Activated CD4-positive, CD25-positive, alpha-beta regulatory T cell treated with anti-CD3 and anti-CD28 coated beads, Interleukin-2, amount 50 U/mL, for 16 hours (primary cell): ENCODE data around the gene TWF1.
"Not testable (repeated sequence)": the region's sequence is repeated elsewhere in the genome, so short reads cannot be mapped to it uniquely, and the experiment has no call there.

Experiments used
- DNase-seq: peaks from one replicate; pipeline ENCODE4 v3.0.0-alpha.2; 2020; ENCODE audit warnings: low read depth, low spot score

TWF1 gene

GRCh38 chr12:43805149-43805859 lies 813 bp downstream of the TWF1 start:
- no peak for DNase-seq

DNA sequence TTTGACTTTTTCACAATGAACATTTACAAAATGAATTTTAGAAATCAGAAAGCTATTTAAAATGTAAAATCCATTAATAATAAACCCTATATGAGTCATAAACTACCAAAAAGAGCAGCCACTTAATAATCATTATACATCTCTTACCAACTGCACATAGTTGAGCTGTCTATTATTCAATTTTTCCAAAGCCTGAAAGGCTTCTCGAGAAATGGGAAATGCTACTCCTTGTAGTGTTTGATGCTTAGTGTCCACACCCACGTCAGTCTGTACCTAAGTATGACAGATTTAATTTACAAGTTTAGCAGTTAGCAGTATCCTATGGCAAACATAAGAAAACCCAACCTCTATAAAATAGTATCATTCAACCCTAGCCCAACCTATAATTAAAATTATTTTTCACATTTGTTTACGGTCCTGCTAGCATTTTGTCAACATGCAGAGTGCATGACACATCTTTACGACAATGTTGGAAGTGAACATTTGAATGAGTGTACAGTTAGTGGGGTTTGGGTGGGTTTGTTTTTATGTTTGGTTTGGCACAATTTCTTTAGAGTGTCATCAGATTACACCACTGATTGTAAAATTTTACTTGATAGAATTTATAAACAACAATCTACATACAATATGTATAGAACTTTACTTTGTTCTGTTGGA lies 8.4 kb downstream of the TWF1 start:
- no peak for DNase-seq

DNA sequence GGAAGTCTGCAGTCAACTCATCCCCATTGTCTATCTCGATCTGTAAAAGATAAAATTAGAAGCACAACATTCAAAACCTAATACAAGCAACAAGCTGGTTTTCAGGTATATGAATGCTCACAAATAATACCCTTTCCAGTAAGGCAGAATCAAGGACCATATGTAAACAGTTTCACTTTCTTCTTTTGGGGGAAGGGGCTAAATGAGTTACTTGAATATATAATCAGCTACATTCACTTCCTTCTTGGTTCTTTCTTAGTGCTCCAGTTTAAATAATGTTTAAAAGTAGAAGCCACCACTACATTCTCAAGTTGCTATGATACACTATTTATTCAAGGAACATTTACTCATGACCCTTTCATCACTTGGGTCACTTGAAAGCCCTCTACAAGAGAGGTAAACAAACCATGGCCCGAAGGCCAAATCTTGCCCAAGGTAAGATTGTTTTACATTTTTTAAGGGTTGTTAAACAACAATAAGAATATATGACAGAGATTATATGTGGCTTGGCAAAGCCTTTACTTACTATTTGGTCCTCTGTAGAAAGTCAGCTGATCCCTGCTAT lies 10.3 kb downstream of the TWF1 start:
- DNase-seq: no peak

- DNase-seq: no peak
Measured at GRCh38 chr12:43789941-43790340, 16.2 kb downstream of the TWF1 start.

- DNase-seq: no peak
Measured at GRCh38 chr12:43786899-43787693, 19.0 kb downstream of the TWF1 start.

DNA sequence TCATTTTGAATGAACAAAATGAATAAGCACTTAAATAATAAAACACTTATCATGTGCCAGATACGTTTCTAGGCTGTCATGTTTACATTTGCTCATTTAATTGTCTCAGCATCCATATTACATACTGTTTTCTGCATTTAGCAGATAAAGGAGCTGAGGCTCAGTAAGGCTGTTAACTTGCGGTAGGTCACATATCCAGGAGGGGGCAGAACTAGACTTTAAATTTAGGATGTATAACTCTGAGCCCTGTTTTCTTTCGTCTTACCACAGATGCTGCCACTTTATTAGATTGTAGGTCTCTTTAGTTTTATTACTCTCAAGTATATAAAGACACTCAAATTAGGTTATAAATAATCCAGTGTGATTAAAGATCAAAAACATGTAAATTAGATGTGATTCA lies 29.6 kb downstream of the TWF1 start:
- no peak for DNase-seq

DNA sequence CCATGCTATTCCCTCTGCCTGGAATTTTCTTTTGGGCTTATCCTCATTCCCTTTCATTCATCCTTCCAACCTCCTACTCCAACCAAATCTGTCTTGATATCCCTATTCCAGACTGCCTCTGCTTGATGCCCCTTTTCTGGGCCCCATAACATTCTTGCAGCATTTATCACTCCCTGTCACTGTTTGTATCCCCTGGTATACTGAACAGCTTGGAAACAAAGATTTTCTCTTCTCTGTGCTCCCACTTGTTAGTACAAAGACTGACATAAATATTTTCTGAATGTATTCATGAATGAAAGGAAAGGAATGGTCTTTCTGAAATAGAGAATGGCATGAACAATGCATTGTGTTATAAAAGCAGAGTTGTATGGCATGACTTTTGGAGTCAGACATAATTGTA lies 39.8 kb downstream of the TWF1 start:
- DNase-seq: no peak

DNA sequence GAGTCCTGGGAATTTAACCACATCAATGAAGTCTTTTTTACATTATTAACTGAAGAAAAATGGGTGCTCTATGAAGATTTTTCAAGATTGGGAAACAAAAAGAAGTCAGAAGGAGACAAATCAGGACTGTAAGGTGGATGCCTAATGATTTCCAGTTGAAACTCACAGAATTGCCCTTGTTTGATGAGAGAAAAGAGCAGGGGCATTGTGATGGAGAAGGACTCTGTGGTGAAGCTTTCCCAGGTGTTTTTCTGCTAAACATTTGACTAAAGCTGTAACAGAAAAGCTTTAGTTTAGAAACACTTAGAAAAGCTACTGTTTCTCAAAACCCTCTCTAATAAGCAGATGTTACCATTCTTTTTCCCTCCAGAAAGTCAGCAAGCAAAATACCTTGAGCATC lies 41.6 kb downstream of the TWF1 start:
- DNase-seq: no peak

DNA sequence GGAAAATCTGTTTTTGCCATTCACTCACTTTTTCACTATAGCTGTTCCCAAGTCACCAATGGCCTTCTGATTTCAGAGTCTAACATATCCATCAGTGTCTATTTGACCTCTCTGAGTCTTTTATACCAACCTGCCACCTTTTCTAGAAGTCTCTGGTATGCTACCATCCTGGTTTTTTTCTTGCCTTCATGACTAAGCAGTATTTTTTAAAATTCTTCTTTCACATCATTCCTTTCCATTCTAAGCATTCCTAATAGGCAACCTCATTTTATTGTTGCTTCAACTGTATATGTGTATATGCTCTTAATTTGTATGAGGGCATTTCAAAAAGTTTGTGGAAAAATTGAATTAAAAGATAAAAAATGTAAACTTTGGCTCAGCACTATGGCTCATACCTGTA lies 42.3 kb downstream of the TWF1 start:
- DNase-seq: no peak

DNA sequence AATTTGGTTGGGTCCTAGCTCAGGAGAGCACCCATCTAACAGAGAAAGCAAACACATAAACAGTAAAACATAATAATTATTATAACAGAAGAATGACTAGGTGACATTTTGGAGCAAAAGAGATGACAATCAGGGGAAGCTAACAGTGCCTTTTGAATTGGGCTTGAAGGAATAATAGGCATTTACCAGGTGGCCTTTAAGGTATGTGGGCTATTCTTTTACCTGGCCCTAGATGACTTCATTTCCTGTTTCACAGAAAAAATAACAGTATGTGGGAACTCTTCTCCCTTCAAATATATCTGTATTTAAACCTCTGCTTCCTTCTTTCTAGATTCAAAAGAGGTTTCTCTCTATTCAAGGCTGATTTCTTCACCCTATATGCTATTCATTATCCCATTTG lies 43.5 kb downstream of the TWF1 start:
- no peak for DNase-seq

- DNase-seq: no peak
Measured at GRCh38 chr12:43761500-43761899, 44.6 kb downstream of the TWF1 start.

DNA sequence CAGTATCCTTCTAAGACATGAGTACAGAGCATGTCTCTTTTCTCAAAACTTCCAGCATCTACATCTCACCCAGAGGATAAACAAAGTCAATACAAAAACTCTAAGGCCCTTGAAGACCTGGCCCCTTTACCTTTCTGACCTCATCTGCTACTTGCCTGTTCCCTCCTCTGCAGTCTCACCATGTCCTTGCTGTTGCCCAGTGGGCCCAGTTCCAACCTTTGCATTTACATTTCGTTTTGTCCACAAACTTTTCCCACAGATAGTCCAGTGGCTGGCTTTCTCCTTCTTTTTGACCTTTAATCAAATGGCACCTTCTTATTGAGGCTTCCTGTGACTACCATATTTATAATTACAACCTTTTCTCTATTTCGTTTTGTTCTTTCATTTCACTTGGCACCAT lies 45.7 kb downstream of the TWF1 start:
- no peak for DNase-seq

DNA sequence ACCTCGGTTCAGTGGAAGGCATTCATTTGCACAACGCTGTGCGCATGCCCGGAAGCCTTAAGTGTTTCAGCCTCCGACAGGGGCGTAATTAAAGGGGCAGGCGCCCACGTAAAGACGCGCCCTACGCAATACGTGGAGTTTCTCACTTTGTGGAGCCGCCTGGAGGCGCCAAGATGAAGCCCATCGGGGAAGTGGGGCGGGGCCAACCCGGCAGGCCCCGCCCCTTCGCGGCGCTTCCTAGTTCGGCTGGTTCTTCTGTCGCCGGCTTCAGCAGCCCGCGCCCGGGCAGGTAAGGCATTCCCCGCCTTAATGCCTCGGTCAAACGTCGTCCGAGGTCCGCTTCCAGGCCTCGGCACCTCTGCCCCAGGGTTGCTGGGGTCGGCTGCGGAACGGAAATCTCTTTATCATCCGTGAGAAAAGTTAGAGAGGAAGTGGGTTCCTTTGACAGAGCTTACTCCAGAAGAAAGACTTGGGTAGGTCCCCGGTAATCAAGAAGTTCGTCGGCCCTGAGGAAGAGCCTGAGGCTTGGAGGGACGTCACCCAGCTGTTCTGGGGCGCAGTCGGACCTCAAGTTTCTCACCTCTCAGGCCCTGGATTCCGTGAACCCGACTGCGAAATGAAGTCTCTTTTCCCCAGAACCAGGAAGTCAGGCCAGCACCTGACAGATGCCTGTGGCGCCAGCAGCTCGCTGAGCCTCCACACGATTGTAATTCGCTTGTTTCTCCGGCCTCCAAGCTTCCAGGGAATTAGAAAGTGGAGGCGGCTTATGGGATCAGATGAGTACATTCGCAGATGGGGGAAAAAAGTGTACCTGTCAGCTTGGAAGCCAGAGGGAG lies 47.2 kb downstream of the TWF1 start, which contains the start of the genes IRAK4 and PUS7L:
Gene IRAK4, plus strand, starts transcription at position 224 of the 836 bp plus-strand sequence. CDS start 9,161 bp downstream, outside the sequence.
Gene PUS7L, minus strand, starts transcription at position 63 of the 836 bp plus-strand sequence. CDS start 3,545 bp downstream, outside the sequence.
- DNase-seq: peak; percentile 94

DNA sequence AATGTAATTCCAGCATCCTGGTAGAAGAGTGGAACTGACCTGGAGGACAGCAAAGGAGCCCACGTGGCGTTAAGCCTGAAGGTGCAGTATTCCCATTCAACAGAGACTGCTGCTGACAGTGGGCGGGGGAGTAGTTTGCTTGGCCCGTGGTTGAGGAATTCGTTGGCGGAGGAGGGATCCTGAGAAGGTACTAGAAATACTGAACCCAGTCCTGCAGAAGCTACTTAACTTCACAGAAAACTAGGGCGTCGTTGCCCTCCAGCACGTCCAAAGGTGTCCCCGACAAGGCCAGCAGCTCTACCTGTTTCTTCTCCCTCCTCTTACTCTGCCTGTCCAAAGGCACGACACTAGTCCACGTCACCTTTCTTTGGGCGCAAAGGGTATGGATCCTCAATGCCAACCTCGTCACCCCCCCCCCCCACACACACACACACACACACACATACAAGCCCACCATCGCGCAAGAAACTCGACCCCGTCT lies 47.8 kb downstream of the TWF1 start:
- no peak for DNase-seq

GRCh38 chr12:43754015-43754414 lies 52.1 kb downstream of the TWF1 start:
- DNase-seq: no peak

DNA sequence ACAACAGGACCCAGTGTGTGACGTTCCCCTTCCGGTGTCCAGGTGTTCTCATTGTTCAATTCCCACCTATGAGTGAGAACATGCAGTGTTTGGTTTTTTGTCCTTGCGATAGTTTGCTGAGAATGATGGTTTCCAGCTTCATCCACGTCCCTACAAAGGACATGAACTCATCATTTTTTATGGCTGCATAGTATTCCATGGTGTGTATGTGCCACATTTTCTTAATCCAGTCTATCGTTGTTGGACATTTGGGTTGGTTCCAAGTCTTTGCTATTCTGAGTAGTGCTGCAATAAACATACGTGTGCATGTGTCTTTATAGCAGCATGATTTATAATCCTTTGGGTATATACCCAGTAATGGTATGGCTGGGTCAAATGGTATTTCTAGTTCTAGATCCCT lies 54.8 kb downstream of the TWF1 start:
- DNase-seq: not testable (repeated sequence)

GRCh38 chr12:43750814-43751213 lies 55.3 kb downstream of the TWF1 start:
- DNase-seq: no peak

DNA sequence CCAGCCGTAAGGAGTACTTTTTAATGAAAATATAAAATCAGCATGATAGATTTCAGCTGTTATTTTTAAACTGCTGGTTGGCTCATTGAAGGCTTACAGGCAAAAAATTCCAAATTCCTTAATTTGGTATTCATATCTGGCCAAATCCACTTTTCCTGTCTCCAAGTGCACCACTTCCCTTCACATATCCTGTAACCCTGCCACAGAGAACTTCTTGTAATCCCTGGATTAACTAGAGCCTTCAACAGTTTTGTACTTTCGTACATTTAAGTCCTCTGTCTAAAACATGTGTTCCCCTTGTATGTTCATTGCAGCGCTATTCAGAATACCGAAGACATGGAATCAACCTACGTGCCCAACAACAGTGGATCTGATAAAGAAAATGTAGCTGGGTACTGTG lies 57.1 kb downstream of the TWF1 start:
- no peak for DNase-seq

GRCh38 chr12:43744826-43745225 lies 61.3 kb downstream of the TWF1 start:
- no peak for DNase-seq
